ENCODE results near the gene SH3RF1.

Gene SH3RF1

DNA sequence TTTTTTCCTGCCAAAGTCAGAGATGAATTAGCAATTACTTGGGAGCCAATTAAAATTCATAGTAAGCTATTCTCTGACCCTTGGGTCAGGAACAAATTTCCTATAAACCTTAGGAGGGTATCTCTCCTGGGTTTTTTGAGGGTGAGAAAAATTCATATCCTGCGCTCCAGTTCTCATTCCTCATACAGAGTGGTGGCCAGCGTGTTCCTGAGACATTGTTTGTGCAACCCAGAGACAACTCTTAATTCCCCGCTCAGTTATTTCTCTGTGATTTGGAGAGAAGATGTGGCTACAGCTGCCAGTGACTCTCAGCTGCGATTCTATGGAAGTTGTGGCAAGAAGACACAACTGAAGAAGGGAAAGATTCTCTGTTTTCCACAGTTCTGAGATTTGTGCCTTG is 222.8 kb downstream of the SH3RF1 start:
- TF ChIP-seq PAX5 (IDR thresholded peaks at IDR 0.05; ENCODE audit: insufficient read depth, low read length, severe bottlenecking) (no peak), POLR2AphosphoS5 (IDR thresholded peaks at IDR 0.05; ENCODE audit: low read depth, low read length) (no peak), TAF1 (IDR thresholded peaks at IDR 0.05; ENCODE audit: low read depth, low read length) (no peak), SPI1 (IDR thresholded peaks at IDR 0.05; ENCODE audit: low read depth, low read length) (no peak), POU2F2 (IDR thresholded peaks at IDR 0.05; ENCODE audit: low read depth, low read length) (no peak)
- no peak for DNase-seq (ENCODE audit: insufficient read length, low spot score)
- FAIRE-seq, result no peak

DNA sequence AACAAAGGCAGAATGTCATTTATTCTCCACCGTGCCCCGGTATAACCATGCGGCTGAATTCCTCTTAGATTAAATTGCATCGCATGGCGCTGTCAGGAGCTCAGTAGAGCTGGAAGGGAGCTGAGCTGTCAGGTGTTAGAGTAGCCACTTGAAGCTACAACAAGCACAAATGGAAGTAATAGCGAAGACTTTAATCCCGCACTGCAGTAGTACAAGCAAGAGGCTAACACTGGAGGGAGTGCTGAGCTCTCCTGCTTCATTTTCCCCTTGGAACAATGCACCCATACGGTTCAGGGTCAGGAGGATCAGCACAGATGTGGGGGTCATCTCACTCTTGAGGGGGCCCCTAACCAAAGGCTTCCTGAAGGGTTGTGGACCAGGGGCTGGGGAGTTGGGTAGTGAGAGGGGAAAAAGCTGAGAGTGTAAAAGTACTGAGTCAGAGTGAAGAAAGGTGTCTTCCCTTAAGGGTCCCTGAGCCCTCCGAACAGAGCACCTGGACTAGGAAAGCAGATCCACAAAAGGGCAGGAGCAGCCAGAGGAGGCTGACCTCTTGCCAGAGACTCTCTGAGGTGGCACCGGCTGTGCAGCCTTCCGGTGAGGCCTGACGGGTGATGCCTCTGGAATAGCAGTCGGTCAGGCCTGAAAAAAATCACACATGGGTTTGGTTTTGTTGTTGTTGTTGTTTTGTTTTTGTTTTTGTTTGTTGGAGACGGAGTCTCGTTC is 224.7 kb downstream of the SH3RF1 start:
- DNase-seq (ENCODE audit: insufficient read length, low spot score), result no peak
- no peak for FAIRE-seq
- TF ChIP-seq POLR2A (IDR thresholded peaks at IDR 0.05; ENCODE audit: low read depth, low read length) (no peak), TAF1 (IDR thresholded peaks at IDR 0.05; ENCODE audit: low read depth, low read length) (no peak), POU2F2 (IDR thresholded peaks at IDR 0.05; ENCODE audit: low read depth, low read length) (no peak), SPI1 (IDR thresholded peaks at IDR 0.05; ENCODE audit: low read depth, low read length) (no peak), PAX5 (IDR thresholded peaks at IDR 0.05; ENCODE audit: insufficient read depth, low read length, severe bottlenecking) (no peak), POLR2AphosphoS5 (IDR thresholded peaks at IDR 0.05; ENCODE audit: low read depth, low read length) (no peak)

DNA sequence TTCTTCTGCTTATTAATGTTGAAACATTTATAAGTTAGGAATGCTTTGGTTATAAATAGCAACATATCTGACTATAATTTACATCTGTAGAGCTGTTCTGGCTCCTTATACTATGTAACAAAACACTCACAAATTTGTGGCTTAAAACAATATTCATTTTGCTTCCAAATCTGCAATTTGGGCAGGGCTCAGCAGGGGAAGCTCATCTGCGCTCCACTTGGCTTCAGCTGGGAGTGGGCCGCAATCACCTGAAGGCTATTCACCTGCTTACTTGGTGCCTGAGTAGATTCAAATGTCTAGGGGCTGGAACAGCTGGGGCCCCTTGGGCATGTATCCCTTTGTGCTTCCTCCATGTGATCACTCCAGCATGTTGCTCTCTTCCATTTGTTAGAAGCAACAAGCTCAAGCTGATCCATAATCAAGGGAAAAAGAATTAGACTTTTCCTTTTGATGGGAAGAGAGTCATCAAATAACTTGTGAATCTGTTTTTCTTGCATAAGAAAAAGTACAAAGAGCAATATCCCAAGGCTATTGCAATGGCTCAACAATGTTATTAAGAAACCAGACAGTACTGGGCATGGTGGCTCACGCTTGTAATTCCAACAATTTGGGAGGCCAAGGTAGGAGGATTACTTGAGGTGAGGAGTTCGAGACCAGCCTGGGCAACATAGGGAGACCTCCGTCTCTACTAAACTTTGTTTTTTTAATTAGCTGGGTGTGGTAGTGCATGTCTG is 225.9 kb downstream of the SH3RF1 start:
- TF ChIP-seq POU2F2 (IDR thresholded peaks at IDR 0.05; ENCODE audit: low read depth, low read length) (no peak), TAF1 (IDR thresholded peaks at IDR 0.05; ENCODE audit: low read depth, low read length) (no peak), POLR2AphosphoS5 (IDR thresholded peaks at IDR 0.05; ENCODE audit: low read depth, low read length) (no peak), SPI1 (IDR thresholded peaks at IDR 0.05; ENCODE audit: low read depth, low read length) (no peak), PAX5 (IDR thresholded peaks at IDR 0.05; ENCODE audit: insufficient read depth, low read length, severe bottlenecking) (no peak), POLR2A (IDR thresholded peaks at IDR 0.05; ENCODE audit: low read depth, low read length) (no peak)

More for the DNA sequence above, 225.9 kb downstream of the SH3RF1 start:
- FAIRE-seq, result no peak
- no peak for DNase-seq (ENCODE audit: insufficient read length, low spot score)

Data from GM12891 (cell line).